ENCODE results near the gene MAT1A. TPM values are rescaled to one million over a fixed set of nuclear protein-coding genes. Genes with fewer than 3 reads are reported as not detected.
"Not testable (repeated sequence)": the region's sequence is repeated elsewhere in the genome, so short reads cannot be mapped to it uniquely, and the experiment has no call there.

The MAT1A gene
- polyA plus RNA-seq, 1 donor = 0.10 TPM

- H3K4me3 ChIP-seq (ENCODE audit: low read length) = no peak overlapping the region
- no peak for DNase-seq
- no peaks in the 10 kb centered on the region for H3K9me3 ChIP-seq (ENCODE audit: control insufficient read depth, low read depth, low read length)
- H3K36me3 ChIP-seq (ENCODE audit: control insufficient read depth, insufficient read depth, low read length) = no peaks in the 10 kb centered on the region
- H3K27ac ChIP-seq (ENCODE audit: low read length) = no peak overlapping the region
- 60% methylated on average over 1 of the region's 12 CpGs for WGBS (ENCODE audit: insufficient coverage, low lambda C conversion rate)
- H3K4me1 ChIP-seq (ENCODE audit: control insufficient read depth, insufficient read depth, low read length) = no peaks in the 10 kb centered on the region
- peaks cover 2% of the 10 kb centered on the region for H3K27me3 ChIP-seq (ENCODE audit: control insufficient read depth, insufficient read depth, low read length)
Measured at GRCh38 chr10:80252296-80252887, 37.1 kb downstream of the MAT1A start.

GRCh38 chr10:80251703-80252280, 37.7 kb downstream of the MAT1A start:
- no CpG with 5 or more reads among the region's 4 CpGs for WGBS (ENCODE audit: insufficient coverage, low lambda C conversion rate)
- not testable (repeated sequence) for H3K9me3 ChIP-seq (ENCODE audit: control insufficient read depth, low read depth, low read length); H3K4me1 ChIP-seq (ENCODE audit: control insufficient read depth, insufficient read depth, low read length); DNase-seq; H3K36me3 ChIP-seq (ENCODE audit: control insufficient read depth, insufficient read depth, low read length); H3K27me3 ChIP-seq (ENCODE audit: control insufficient read depth, insufficient read depth, low read length); H3K27ac ChIP-seq (ENCODE audit: low read length); H3K4me3 ChIP-seq (ENCODE audit: low read length)

- not testable (repeated sequence) for H3K27ac ChIP-seq (ENCODE audit: low read length); H3K36me3 ChIP-seq (ENCODE audit: control insufficient read depth, insufficient read depth, low read length); DNase-seq; H3K4me3 ChIP-seq (ENCODE audit: low read length); H3K27me3 ChIP-seq (ENCODE audit: control insufficient read depth, insufficient read depth, low read length); H3K9me3 ChIP-seq (ENCODE audit: control insufficient read depth, low read depth, low read length); H3K4me1 ChIP-seq (ENCODE audit: control insufficient read depth, insufficient read depth, low read length)
- no CpG with 5 or more reads among the region's 1 CpG for WGBS (ENCODE audit: insufficient coverage, low lambda C conversion rate)
Measured at GRCh38 chr10:80250399-80250798, 39.1 kb downstream of the MAT1A start.

- not testable (repeated sequence) for H3K36me3 ChIP-seq (ENCODE audit: control insufficient read depth, insufficient read depth, low read length); H3K27ac ChIP-seq (ENCODE audit: low read length); H3K4me1 ChIP-seq (ENCODE audit: control insufficient read depth, insufficient read depth, low read length); H3K9me3 ChIP-seq (ENCODE audit: control insufficient read depth, low read depth, low read length); H3K4me3 ChIP-seq (ENCODE audit: low read length); DNase-seq; H3K27me3 ChIP-seq (ENCODE audit: control insufficient read depth, insufficient read depth, low read length)
- WGBS (ENCODE audit: insufficient coverage, low lambda C conversion rate) = no CpG with 5 or more reads among the region's 4 CpGs
Measured at GRCh38 chr10:80249906-80250305, 39.6 kb downstream of the MAT1A start.

- not testable (repeated sequence) for H3K27me3 ChIP-seq (ENCODE audit: control insufficient read depth, insufficient read depth, low read length); DNase-seq; H3K36me3 ChIP-seq (ENCODE audit: control insufficient read depth, insufficient read depth, low read length); H3K4me1 ChIP-seq (ENCODE audit: control insufficient read depth, insufficient read depth, low read length); H3K27ac ChIP-seq (ENCODE audit: low read length); H3K4me3 ChIP-seq (ENCODE audit: low read length); H3K9me3 ChIP-seq (ENCODE audit: control insufficient read depth, low read depth, low read length)
- no CpG with 5 or more reads among the region's 20 CpGs for WGBS (ENCODE audit: insufficient coverage, low lambda C conversion rate)
Measured at GRCh38 chr10:80247611-80248010, 41.8 kb downstream of the MAT1A start.

GRCh38 chr10:80244371-80244770, 45.1 kb downstream of the MAT1A start:
- WGBS (ENCODE audit: insufficient coverage, low lambda C conversion rate) = 60% methylated on average over 1 of the region's 3 CpGs

GRCh38 chr10:80242341-80242740, 47.1 kb downstream of the MAT1A start:
- WGBS (ENCODE audit: insufficient coverage, low lambda C conversion rate) = no CpG with 5 or more reads among the region's 4 CpGs
- H3K4me3 ChIP-seq (ENCODE audit: low read length); H3K4me1 ChIP-seq (ENCODE audit: control insufficient read depth, insufficient read depth, low read length); H3K36me3 ChIP-seq (ENCODE audit: control insufficient read depth, insufficient read depth, low read length); H3K27ac ChIP-seq (ENCODE audit: low read length); DNase-seq; H3K27me3 ChIP-seq (ENCODE audit: control insufficient read depth, insufficient read depth, low read length); H3K9me3 ChIP-seq (ENCODE audit: control insufficient read depth, low read depth, low read length): not testable (repeated sequence)

More at GRCh38 chr10:80244371-80244770, 45.1 kb downstream of the MAT1A start:
- H3K27ac ChIP-seq (ENCODE audit: low read length); DNase-seq; H3K9me3 ChIP-seq (ENCODE audit: control insufficient read depth, low read depth, low read length); H3K36me3 ChIP-seq (ENCODE audit: control insufficient read depth, insufficient read depth, low read length); H3K4me1 ChIP-seq (ENCODE audit: control insufficient read depth, insufficient read depth, low read length); H3K4me3 ChIP-seq (ENCODE audit: low read length); H3K27me3 ChIP-seq (ENCODE audit: control insufficient read depth, insufficient read depth, low read length): not testable (repeated sequence)

- H3K4me3 ChIP-seq (ENCODE audit: low read length); H3K4me1 ChIP-seq (ENCODE audit: control insufficient read depth, insufficient read depth, low read length); H3K27me3 ChIP-seq (ENCODE audit: control insufficient read depth, insufficient read depth, low read length); H3K9me3 ChIP-seq (ENCODE audit: control insufficient read depth, low read depth, low read length); DNase-seq; H3K27ac ChIP-seq (ENCODE audit: low read length); H3K36me3 ChIP-seq (ENCODE audit: control insufficient read depth, insufficient read depth, low read length): not testable (repeated sequence)
- WGBS (ENCODE audit: insufficient coverage, low lambda C conversion rate) = no CpG with 5 or more reads among the region's 5 CpGs
Measured at GRCh38 chr10:80236457-80236856, 53.0 kb downstream of the MAT1A start.

- WGBS (ENCODE audit: insufficient coverage, low lambda C conversion rate) = 60% methylated on average over 1 of the region's 11 CpGs
- DNase-seq; H3K9me3 ChIP-seq (ENCODE audit: control insufficient read depth, low read depth, low read length); H3K4me1 ChIP-seq (ENCODE audit: control insufficient read depth, insufficient read depth, low read length); H3K4me3 ChIP-seq (ENCODE audit: low read length); H3K27me3 ChIP-seq (ENCODE audit: control insufficient read depth, insufficient read depth, low read length); H3K27ac ChIP-seq (ENCODE audit: low read length); H3K36me3 ChIP-seq (ENCODE audit: control insufficient read depth, insufficient read depth, low read length): not testable (repeated sequence)
Measured at GRCh38 chr10:80234331-80235235, 54.9 kb downstream of the MAT1A start.

- not testable (repeated sequence) for H3K9me3 ChIP-seq (ENCODE audit: control insufficient read depth, low read depth, low read length); H3K27ac ChIP-seq (ENCODE audit: low read length); DNase-seq; H3K27me3 ChIP-seq (ENCODE audit: control insufficient read depth, insufficient read depth, low read length); H3K4me1 ChIP-seq (ENCODE audit: control insufficient read depth, insufficient read depth, low read length); H3K4me3 ChIP-seq (ENCODE audit: low read length); H3K36me3 ChIP-seq (ENCODE audit: control insufficient read depth, insufficient read depth, low read length)
- 100% methylated on average over 1 of the region's 1 CpG for WGBS (ENCODE audit: insufficient coverage, low lambda C conversion rate)
Measured at GRCh38 chr10:80233871-80234270, 55.6 kb downstream of the MAT1A start.

Data from large intestine (tissue), 3 donors.